H1 (cell line): ENCODE data around the gene MED16. TPM values are rescaled to one million over a fixed set of nuclear protein-coding genes. Genes with fewer than 3 reads are reported as not detected.

Experiments used
- CTCF ChIA-PET: fragments of 300-600 bp; sonication (Branson Sonifier 250); formaldehyde crosslinking; loops from one replicate; lab custom pipeline; 2021; ENCODE audit not compliant: partially characterized antibody; lab: Charles Lee
- POLR2A ChIA-PET: fragments of 300-600 bp; sonication (Branson Sonifier 250); formaldehyde crosslinking; loops from one replicate; lab custom pipeline; 2021; ENCODE audit warnings: inconsistent platforms; ENCODE audit not compliant: partially characterized antibody; lab: Charles Lee
- DNase-seq, 2 experiments: peaks; one replicate each; pipeline versions ENCODE4 v3.0.0 to v3.0.0-alpha.2; 2010 to 2022; ENCODE audit warnings: low spot score in 2 of 2, low read depth in 1 of 2, mixed read lengths in 1 of 2
- FAIRE-seq: peaks from 2 replicates; lab custom pipeline; 2011; peaks lifted over from hg19 to GRCh38; lab: Jason Lieb, UNC
- H2AFZ ChIP-seq: 2 replicates; pipeline ENCODE4 v1.8.1; 2012; ENCODE audit warnings: low read length, inconsistent platforms
- H2AK5ac ChIP-seq: 2 replicates; pipeline ENCODE4 v1.6.1; 2013; ENCODE audit warnings: low read depth, low read length
- H2BK120ac ChIP-seq: replicated peaks from 2 replicates; pipeline ENCODE3; 2013; ENCODE audit warnings: low read depth, low read length, inconsistent platforms
- H2BK12ac ChIP-seq: 2 replicates; pipeline ENCODE4 v1.6.1; 2013; ENCODE audit warnings: low read depth, low read length
- H2BK15ac ChIP-seq: 2 replicates; pipeline ENCODE4 v1.6.1; 2013; ENCODE audit warnings: low read length
- H2BK20ac ChIP-seq: 2 replicates; pipeline ENCODE4 v1.6.1; 2013; ENCODE audit warnings: low read length
- H2BK5ac ChIP-seq: 2 replicates; pipeline ENCODE4 v1.6.1; 2013; ENCODE audit warnings: low read depth, low read length
- H3K14ac ChIP-seq: 2 replicates; pipeline ENCODE4 v1.6.1; 2013; ENCODE audit warnings: inconsistent platforms; ENCODE audit not compliant: insufficient read length
- H3K18ac ChIP-seq: 2 replicates; pipeline ENCODE4 v1.6.1; 2013; ENCODE audit warnings: low read length; ENCODE audit errors: extremely low read depth
- H3K23ac ChIP-seq: 2 replicates; pipeline ENCODE4 v1.6.1; 2013; ENCODE audit warnings: inconsistent platforms; ENCODE audit not compliant: insufficient read length
- H3K23me2 ChIP-seq: 2 replicates; pipeline ENCODE4 v1.6.1; 2013; ENCODE audit warnings: low read depth, low read length
- H3K27ac ChIP-seq: 2 replicates; pipeline ENCODE4 v1.6.1; 2011; ENCODE audit warnings: low read depth, low read length, inconsistent platforms
- H3K27me3 ChIP-seq, 4 experiments: replicated peaks in 1 of 4; 1 replicate in 1 of 4; 2 replicates in 3 of 4; pipeline versions ENCODE4 v1.6.1 to v1.8.1; 2011 to 2013; ENCODE audit warnings: low read length in 3 of 4, mild to moderate bottlenecking in 3 of 4, inconsistent platforms in 2 of 4, mixed read lengths in 2 of 4, moderate library complexity in 1 of 4; ENCODE audit not compliant: control insufficient read depth in 3 of 4, insufficient read depth in 3 of 4; ENCODE audit errors: extremely low read depth in 1 of 4
- H3K36me3 ChIP-seq, 4 experiments: 2 replicates each; pipeline versions ENCODE4 v1.6.1 to v1.8.1; 2011 to 2013; ENCODE audit warnings: mild to moderate bottlenecking in 4 of 4, low read length in 3 of 4, moderate library complexity in 2 of 4, control low read depth in 1 of 4, inconsistent platforms in 1 of 4; ENCODE audit not compliant: insufficient read depth in 4 of 4, control insufficient read depth in 2 of 4
- H3K4ac ChIP-seq: replicated peaks from 2 replicates; pipeline ENCODE3; 2013; ENCODE audit warnings: low read length, low read depth, mixed read lengths, inconsistent platforms; ENCODE audit not compliant: insufficient read length
- H3K4me1 ChIP-seq, 4 experiments: replicated peaks in 1 of 4; 1 replicate in 1 of 4; 2 replicates in 3 of 4; pipeline versions ENCODE4 v1.6.1 to v1.8.1; 2011 to 2013; ENCODE audit warnings: low read length in 3 of 4, inconsistent platforms in 2 of 4, mixed read lengths in 1 of 4; ENCODE audit not compliant: insufficient read depth in 4 of 4, control insufficient read depth in 3 of 4
- H3K4me2 ChIP-seq, 2 experiments: 2 replicates each; pipeline versions ENCODE4 v1.6.1 to v1.8.1; 2011 to 2013; ENCODE audit warnings: low read depth in 2 of 2, low read length in 2 of 2, control low read depth in 1 of 2, inconsistent platforms in 1 of 2, mild to moderate bottlenecking in 1 of 2; ENCODE audit not compliant: insufficient read depth in 1 of 2
- H3K4me3 ChIP-seq, 4 experiments: fragments of 200-600, 300-600 bp in 1 of 4; sonication (generic), shearing (Covaris generic), sonication (Bioruptor Twin) in 1 of 4; 2 replicates each; pipeline versions ENCODE4 v1.5.1 to v1.8.1; 2011 to 2016; ENCODE audit warnings: low read length in 4 of 4, low read depth in 3 of 4, control low read depth in 2 of 4, inconsistent platforms in 2 of 4, mild to moderate bottlenecking in 2 of 4, mixed read lengths in 1 of 4, moderate library complexity in 1 of 4; ENCODE audit not compliant: insufficient read depth in 2 of 4; ENCODE audit errors: extremely low read depth in 1 of 4
- H3K56ac ChIP-seq: replicated peaks from 2 replicates; pipeline ENCODE3; 2013; ENCODE audit warnings: low read depth, mild to moderate bottlenecking, mixed read lengths, low read length, inconsistent platforms; ENCODE audit not compliant: insufficient read length
- H3K79me1 ChIP-seq: 2 replicates; pipeline ENCODE4 v1.6.1; 2013; ENCODE audit warnings: low read depth, low read length, control low read depth
- H3K79me2 ChIP-seq, 2 experiments: 2 replicates each; pipeline versions ENCODE4 v1.6.1 to v1.8.1; 2012 to 2013; ENCODE audit warnings: low read length in 2 of 2, mild to moderate bottlenecking in 2 of 2, inconsistent platforms in 1 of 2; ENCODE audit not compliant: insufficient read depth in 2 of 2, control insufficient read depth in 1 of 2
- H3K9ac ChIP-seq, 4 experiments: replicated peaks in 1 of 4; 1 replicate in 1 of 4; 2 replicates in 3 of 4; pipeline versions ENCODE4 v1.6.1 to v1.8.1; 2011 to 2013; ENCODE audit warnings: low read depth in 3 of 4, low read length in 3 of 4, control low read depth in 2 of 4, mild to moderate bottlenecking in 2 of 4, moderate library complexity in 2 of 4, inconsistent platforms in 1 of 4; ENCODE audit errors: extremely low read depth in 1 of 4
- H3K9me3 ChIP-seq, 2 experiments: 2 replicates each; pipeline versions ENCODE4 v1.6.1 to v1.8.1; 2012 to 2013; ENCODE audit warnings: mild to moderate bottlenecking in 2 of 2, moderate library complexity in 2 of 2, control low read depth in 1 of 2, inconsistent platforms in 1 of 2, low read depth in 1 of 2, low read length in 1 of 2, mixed read lengths in 1 of 2; ENCODE audit not compliant: insufficient read depth in 2 of 2
- H4K20me1 ChIP-seq, 2 experiments: replicated peaks in 1 of 2; 2 replicates each; pipeline versions ENCODE3 to v1.8.1; 2011 to 2013; ENCODE audit warnings: inconsistent platforms in 2 of 2, low read length in 2 of 2, mild to moderate bottlenecking in 1 of 2; ENCODE audit not compliant: insufficient read depth in 2 of 2, control insufficient read depth in 1 of 2
- H4K5ac ChIP-seq: 2 replicates; pipeline ENCODE4 v1.6.1; 2013; ENCODE audit warnings: low read length, low read depth, mixed read lengths, inconsistent platforms; ENCODE audit not compliant: insufficient read length
- H4K8ac ChIP-seq: 2 replicates; pipeline ENCODE4 v1.8.0; 2013; ENCODE audit warnings: mild to moderate bottlenecking, moderate library complexity, low read length, inconsistent platforms; ENCODE audit not compliant: insufficient read depth; ENCODE audit errors: extremely low read depth
- H4K91ac ChIP-seq: replicated peaks from 2 replicates; pipeline ENCODE3; 2013; ENCODE audit warnings: low read length, mixed read lengths, inconsistent platforms; ENCODE audit not compliant: insufficient read length
- BCL11A ChIP-seq, 2 experiments: IDR thresholded peaks; one replicate each; pipeline ENCODE4 v1.6.1; 2011; ENCODE audit warnings: low read depth in 2 of 2, low read length in 2 of 2, mild to moderate bottlenecking in 2 of 2
- CHD1 ChIP-seq: IDR thresholded peaks from 2 replicates; pipeline ENCODE4 v1.6.1; 2012; ENCODE audit warnings: low read depth, low read length, improper control_type of control experiment
- CTCF ChIP-seq, 3 experiments: IDR thresholded peaks; 1 replicate in 2 of 3; 2 replicates in 1 of 3; pipeline versions ENCODE4 v1.5.1 to v1.6.1; 2011; ENCODE audit warnings: low read length in 3 of 3, mild to moderate bottlenecking in 3 of 3, inconsistent platforms in 2 of 3, low read depth in 1 of 3, moderate library complexity in 1 of 3; ENCODE audit not compliant: insufficient read depth in 1 of 3; ENCODE audit errors: control extremely low read depth in 1 of 3
- HDAC2 ChIP-seq, 2 experiments: fragments of 300-600 bp in 1 of 2; sonication (generic) in 1 of 2; IDR thresholded peaks; 2 replicates each; pipeline ENCODE4 v1.6.1; 2011 to 2012; ENCODE audit warnings: low read depth in 2 of 2, low read length in 2 of 2, mild to moderate bottlenecking in 2 of 2, moderate library complexity in 2 of 2, borderline replicate concordance in 1 of 2, inconsistent platforms in 1 of 2
- MAX ChIP-seq: IDR thresholded peaks from 2 replicates; pipeline ENCODE4 v1.6.1; 2012; ENCODE audit warnings: inconsistent platforms
- SP1 ChIP-seq: IDR thresholded peaks from 2 replicates; pipeline ENCODE4 v1.6.1; 2011; ENCODE audit warnings: low read depth, low read length
- TAF1 ChIP-seq: IDR thresholded peaks from 2 replicates; pipeline ENCODE4 v1.6.1; 2011; ENCODE audit warnings: mild to moderate bottlenecking, low read depth, low read length
- TBP ChIP-seq: IDR thresholded peaks from 2 replicates; pipeline ENCODE4 v1.6.1; 2011; ENCODE audit warnings: low read depth, low read length, improper control_type of control experiment
- TEAD4 ChIP-seq: IDR thresholded peaks from 2 replicates; pipeline ENCODE4 v1.6.1; 2012; ENCODE audit warnings: low read depth, low read length, inconsistent platforms, mixed read lengths
- WGBS, 2 experiments: shearing (Covaris generic) in 1 of 2; methylation state at CpG; one replicate each; pipeline versions ENCODE4 v1.1.6 to v1.1.7; 2013 to 2015; ENCODE audit warnings: low lambda C conversion rate in 2 of 2, mixed read lengths in 2 of 2, inconsistent platforms in 1 of 2, low coverage in 1 of 2, missing lambda C conversion rate in 1 of 2; ENCODE audit not compliant: insufficient replicate concordance in 2 of 2, insufficient coverage in 1 of 2, insufficient read length in 1 of 2; ENCODE audit errors: extremely low coverage in 1 of 2, missing lambda C conversion rate in 1 of 2; 5-methylcytosine and 5-hydroxymethylcytosine counted together
- polyA plus RNA-seq, 7 experiments: library from polyadenylated mRNA; depleted of rRNA in 3 of 7; stranded (reverse) in 5 of 7; unstranded in 2 of 7; fragments of >200 nt in 5 of 7; fragments of 200-250 nt in 2 of 7; gene quantifications; 1 replicate in 5 of 7; 2 replicates in 1 of 7; 4 replicates in 1 of 7; pipeline versions ENCODE4 v1.2.1 to v1.2.3, GENCODE V29; 2011 to 2013; ENCODE audit warnings: missing spikeins in 2 of 7, mixed read lengths in 2 of 7
- total RNA-seq: library from RNA; stranded (reverse); fragmentation: NEBNext Ultra II Directional; extraction: Animal tissue kit (Norgen Biotek cat#: 25700); gene quantifications from 2 replicates; pipeline ENCODE4 v1.2.1, GENCODE V29; 2021

Gene MED16
- total and polyA plus RNA-seq, 2 of the 8 experiments (the other 6 are each of a cell fraction or from before 2014, with no cell fraction given), result 51.0 to 67.2 TPM

GRCh38 chr19:869245-870177, 23.5 kb downstream of the MED16 start:
- Histone ChIP-seq H4K8ac (no peak overlapping the region), H3K4me3 (no peak overlapping the region), H4K20me1 (peaks cover 4 to 9% of the 10 kb centered on the region in 2 experiments), H3K4me2 (no peak overlapping the region), H3K79me1 (no peaks in the 10 kb centered on the region; the same call in 1 of the 2 replicates), H3K4ac (no peak overlapping the region), H2BK15ac (no peak overlapping the region), H3K79me2 (no peaks in the 10 kb centered on the region), H3K9ac (no peak overlapping the region), H2BK20ac (no peak overlapping the region), H2BK5ac (no peak overlapping the region; the same call in 1 of the 2 replicates), H3K18ac (no peak overlapping the region), H4K5ac (no peak overlapping the region), H3K4me1 (peaks cover 3 to 22% (median 7%) of the 10 kb centered on the region in 4 experiments), H2BK120ac (no peak overlapping the region), H2BK12ac (no peak overlapping the region), H3K9me3 (peaks cover 0 to 3% of the 10 kb centered on the region in 2 experiments; a peak in 1 of 4 replicates), H3K27me3 (no peaks in the 10 kb centered on the region), H3K23me2 (no peaks in the 10 kb centered on the region), H2AFZ (no peak overlapping the region), H3K36me3 (peaks cover 0 to 14% (median 0%) of the 10 kb centered on the region in 4 experiments; a peak in 2 of 8 replicates), H4K91ac (no peak overlapping the region), H3K14ac (no peak overlapping the region), H3K56ac (no peak overlapping the region), H2AK5ac (no peak overlapping the region), H3K23ac (no peak overlapping the region), H3K27ac (no peak overlapping the region)
- WGBS, 2 experiments, result 87% methylated on average over 23 of the region's 29 CpGs; no CpG with 5 or more reads in 1 of the 2 experiments
- CTCF ChIA-PET, result interaction anchor here (1.5 kb wide), 1 partner anchor 48 kb away, joined by 3 read pairs; no protein-coding TSS in a partner anchor
- no peak for FAIRE-seq
- DNase-seq, result no peak
- POLR2A ChIA-PET, result no interaction called here
- no peak for TF ChIP-seq BCL11A (IDR thresholded peaks at IDR 0.05; ENCODE audit: low read depth in 2 of 2, low read length in 2 of 2)
- no peak for TF ChIP-seq CHD1
- no peak for TF ChIP-seq CTCF (IDR thresholded peaks at IDR 0.05; ENCODE audit: control extremely low read depth in 1 of 3, insufficient read depth in 1 of 3, low read depth in 1 of 3, low read length in 3 of 3)
- no peak for TF ChIP-seq MAX
- no peak for TF ChIP-seq TAF1
- TF ChIP-seq TBP, result no peak
- TF ChIP-seq HDAC2 (IDR thresholded peaks at IDR 0.05; ENCODE audit: borderline replicate concordance in 1 of 2, low read depth in 2 of 2, low read length in 2 of 2), result no peak
- TF ChIP-seq SP1, result no peak
- TF ChIP-seq TEAD4, result no peak
